Colonic mucosa (tissue), 4 donors: ENCODE results near the gene AAK1. TPM values are rescaled to one million over a fixed set of nuclear protein-coding genes. Genes with fewer than 3 reads are reported as not detected.
"Not testable (repeated sequence)": the region's sequence is repeated elsewhere in the genome, so short reads cannot be mapped to it uniquely, and the experiment has no call there.

Experiments used
- DNase-seq: peaks from one replicate; pipeline ENCODE4 v3.0.0-alpha.2; 2020
- H3K27ac ChIP-seq: fragments of 200-600 bp; one replicate; pipeline ENCODE4 v1.8.0; 2021
- H3K27me3 ChIP-seq: fragments of 200-600 bp; one replicate; pipeline ENCODE4 v1.8.0; 2021
- H3K36me3 ChIP-seq: fragments of 200-600 bp; one replicate; pipeline ENCODE4 v1.8.0; 2021
- H3K4me1 ChIP-seq: fragments of 200-600 bp; one replicate; pipeline ENCODE4 v1.8.0; 2021; ENCODE audit warnings: mild to moderate bottlenecking
- H3K4me3 ChIP-seq: fragments of 200-600 bp; one replicate; pipeline ENCODE4 v1.8.0; 2021
- H3K9ac ChIP-seq, 2 donors: one replicate each; pipeline ENCODE4 v1.7.0; 2013; ENCODE audit warnings: control low read depth in 2 of 2, low read depth in 2 of 2, low read length in 2 of 2
- H3K9me3 ChIP-seq: fragments of 200-600 bp; one replicate; pipeline ENCODE4 v1.8.0; 2021
- CTCF ChIP-seq: fragments of 200-600 bp; IDR thresholded peaks from one replicate; pipeline ENCODE4 v1.8.0; 2022; ENCODE audit warnings: antibody characterized with exemption, mild to moderate bottlenecking
- intact Hi-C: fragments of 100-400 bp; cut with DNase I; formaldehyde crosslinking; loops from one replicate; pipeline ENCODE4 v1.14.1; 2022
- total RNA-seq, 2 donors: library from RNA; stranded (reverse); fragmentation: NEBNext Ultra II Directional in 1 of 2; extraction: Animal tissue kit (Norgen Biotek cat#: 25700) in 1 of 2; gene quantifications; one replicate each; pipeline ENCODE4 v1.2.1, GENCODE V29; 2021
- donor health status: healthy.
- donor health status: DM: no; HTN: no; CAD: no.
- donor health status: DM: no; HTN: no; CAD: no.

Gene AAK1
- total RNA-seq, 2 donors from 2014 or later, result 33.5 to 41.7 TPM

- no peak overlapping the region for H3K9ac ChIP-seq
- DNase-seq, result no peak
- H3K36me3 ChIP-seq, result no peaks in the 10 kb centered on the region
- no peak for TF ChIP-seq CTCF
- H3K27me3 ChIP-seq, result no peaks in the 10 kb centered on the region
- peaks cover 6% of the 10 kb centered on the region for H3K4me1 ChIP-seq
- no peak overlapping the region for H3K4me3 ChIP-seq
- H3K27ac ChIP-seq, result no peak overlapping the region
- intact Hi-C loops, result no loop called here
- no peaks in the 10 kb centered on the region for H3K9me3 ChIP-seq
These were observed 89.0 kb downstream of the AAK1 start for GRCh38 chr2:69554568-69554967.

- Histone ChIP-seq H3K27me3 (no peaks in the 10 kb centered on the region), H3K36me3 (no peaks in the 10 kb centered on the region), H3K4me1 (peaks cover 6% of the 10 kb centered on the region), H3K9me3 (no peaks in the 10 kb centered on the region), H3K9ac (no peak overlapping the region), H3K4me3 (no peak overlapping the region), H3K27ac (no peak overlapping the region)
- intact Hi-C loops, result no loop called here
- TF ChIP-seq CTCF, result no peak
- no peak for DNase-seq
These were observed 89.5 kb downstream of the AAK1 start for GRCh38 chr2:69553991-69554390.

GRCh38 chr2:69550511-69550910, 93.0 kb downstream of the AAK1 start:
- H3K9me3 ChIP-seq, H3K4me1 ChIP-seq, H3K4me3 ChIP-seq, H3K36me3 ChIP-seq, intact Hi-C loops, H3K27me3 ChIP-seq, H3K27ac ChIP-seq, H3K9ac ChIP-seq, DNase-seq: not testable (repeated sequence)

GRCh38 chr2:69549421-69549820, 94.1 kb downstream of the AAK1 start:
- intact Hi-C loops, result no loop called here
- DNase-seq, result no peak
- no peaks in the 10 kb centered on the region for H3K4me1 ChIP-seq
- no peak for TF ChIP-seq CTCF
- H3K4me3 ChIP-seq, result no peak overlapping the region
- H3K9me3 ChIP-seq, result no peaks in the 10 kb centered on the region
- no peak overlapping the region for H3K27ac ChIP-seq
- H3K27me3 ChIP-seq, result no peaks in the 10 kb centered on the region
- no peak overlapping the region for H3K9ac ChIP-seq
- no peaks in the 10 kb centered on the region for H3K36me3 ChIP-seq

- no peak for TF ChIP-seq CTCF
- intact Hi-C loops, result no loop called here
- H3K4me1 ChIP-seq, result no peaks in the 10 kb centered on the region
These were observed 95.4 kb downstream of the AAK1 start for GRCh38 chr2:69547984-69548715.

GRCh38 chr2:69546646-69547045, 96.9 kb downstream of the AAK1 start:
- no peak for DNase-seq
- Histone ChIP-seq H3K36me3 (no peaks in the 10 kb centered on the region), H3K27me3 (no peaks in the 10 kb centered on the region), H3K4me3 (no peak overlapping the region), H3K9me3 (no peaks in the 10 kb centered on the region), H3K4me1 (no peaks in the 10 kb centered on the region), H3K9ac (no peak overlapping the region), H3K27ac (no peak overlapping the region)
- intact Hi-C loops, result no loop called here
- TF ChIP-seq CTCF, result no peak

More at GRCh38 chr2:69547984-69548715, 95.4 kb downstream of the AAK1 start:
- H3K9ac ChIP-seq, result no peak overlapping the region
- H3K27ac ChIP-seq, result no peak overlapping the region
- DNase-seq, result no peak
- no peaks in the 10 kb centered on the region for H3K27me3 ChIP-seq
- no peaks in the 10 kb centered on the region for H3K36me3 ChIP-seq
- H3K9me3 ChIP-seq, result no peaks in the 10 kb centered on the region
- H3K4me3 ChIP-seq, result no peak overlapping the region
